Endodermal cell (in vitro differentiated cells): ENCODE measurements around the gene FSD1. TPM values are rescaled to one million over a fixed set of nuclear protein-coding genes. Genes with fewer than 3 reads are reported as not detected.
"Not testable (repeated sequence)": the region's sequence is repeated elsewhere in the genome, so short reads cannot be mapped to it uniquely, and the experiment has no call there.

ENCODE experiments used
- DNase-seq: peaks from one replicate; pipeline ENCODE4 v3.0.0-alpha.2; 2017
- H3K27ac ChIP-seq: 2 replicates; pipeline ENCODE4 v1.5.1; 2013; ENCODE audit warnings: mild to moderate bottlenecking, low read depth, low read length, moderate library complexity
- H3K27me3 ChIP-seq: 2 replicates; pipeline ENCODE4 v1.6.1; 2013; ENCODE audit warnings: mild to moderate bottlenecking, low read length, moderate library complexity; ENCODE audit not compliant: insufficient read depth, control insufficient read depth, poor library complexity, severe bottlenecking
- H3K36me3 ChIP-seq: 2 replicates; pipeline ENCODE4 v1.7.0; 2013; ENCODE audit warnings: mild to moderate bottlenecking, low read length, moderate library complexity; ENCODE audit not compliant: control insufficient read depth, insufficient read depth
- H3K4me1 ChIP-seq: one replicate; pipeline ENCODE4 v1.7.0; 2013; ENCODE audit warnings: low read length; ENCODE audit not compliant: control insufficient read depth, insufficient read depth
- H3K4me3 ChIP-seq: 2 replicates; pipeline ENCODE4 v1.5.1; 2013; ENCODE audit warnings: mild to moderate bottlenecking, low read length, moderate library complexity
- H3K9ac ChIP-seq: 2 replicates; pipeline ENCODE4 v1.6.1; 2013; ENCODE audit warnings: mild to moderate bottlenecking, low read length, moderate library complexity; ENCODE audit not compliant: poor library complexity, severe bottlenecking; ENCODE audit errors: extremely low read depth
- H3K9me3 ChIP-seq: 2 replicates; pipeline ENCODE4 v1.6.1; 2013; ENCODE audit warnings: mild to moderate bottlenecking, low read length, moderate library complexity; ENCODE audit not compliant: control insufficient read depth
- H3K27ac Mint-ChIP-seq: 2 replicates; pipeline ENCODE4 v1.8.0; 2020; ENCODE audit warnings: mixed read lengths
- H3K27me3 Mint-ChIP-seq: 2 replicates; pipeline ENCODE4 v1.8.0; 2021; ENCODE audit warnings: mild to moderate bottlenecking, mixed read lengths; ENCODE audit not compliant: insufficient read depth
- H3K36me3 Mint-ChIP-seq: 2 replicates; pipeline ENCODE4 v1.8.0; 2020; ENCODE audit warnings: low read depth, mixed read lengths
- H3K4me1 Mint-ChIP-seq: 2 replicates; pipeline ENCODE4 v1.8.0; 2020; ENCODE audit warnings: mixed read lengths
- H3K4me3 Mint-ChIP-seq: 2 replicates; pipeline ENCODE4 v1.8.0; 2020; ENCODE audit warnings: mild to moderate bottlenecking, moderate library complexity, mixed read lengths
- H3K9me3 Mint-ChIP-seq: 2 replicates; pipeline ENCODE4 v1.8.0; 2020; ENCODE audit warnings: mild to moderate bottlenecking, mixed read lengths
- WGBS, 2 experiments: methylation state at CpG; one replicate each; pipeline versions ENCODE4 v1.1.5 to v1.1.7; 2013; ENCODE audit warnings: missing lambda C conversion rate in 2 of 2, mixed read lengths in 1 of 2; ENCODE audit not compliant: insufficient coverage in 1 of 2, insufficient read length in 1 of 2; 5-methylcytosine and 5-hydroxymethylcytosine counted together
- total RNA-seq, 2 donors: library from RNA; stranded (reverse); fragmentation: NEBNext Ultra II Directional in 1 of 2; extraction: Animal tissue kit (Norgen Biotek cat#: 25700) in 1 of 2; gene quantifications; 2 replicates in 1 of 2; 3 replicates in 1 of 2; pipeline ENCODE4 v1.2.1, GENCODE V29; 2021
- TF ChIP-seq, protein P1 (sequence below): fragments of 200-600 bp; sonication (generic); conservative IDR thresholded peaks from 2 replicates; pipeline ENCODE4 v1.5.0; 2021; ENCODE audit warnings: antibody characterized with exemption, mild to moderate bottlenecking

The FSD1 gene
- total RNA-seq, 2 donors from 2014 or later: 33.3 to 37.9 TPM

DNA sequence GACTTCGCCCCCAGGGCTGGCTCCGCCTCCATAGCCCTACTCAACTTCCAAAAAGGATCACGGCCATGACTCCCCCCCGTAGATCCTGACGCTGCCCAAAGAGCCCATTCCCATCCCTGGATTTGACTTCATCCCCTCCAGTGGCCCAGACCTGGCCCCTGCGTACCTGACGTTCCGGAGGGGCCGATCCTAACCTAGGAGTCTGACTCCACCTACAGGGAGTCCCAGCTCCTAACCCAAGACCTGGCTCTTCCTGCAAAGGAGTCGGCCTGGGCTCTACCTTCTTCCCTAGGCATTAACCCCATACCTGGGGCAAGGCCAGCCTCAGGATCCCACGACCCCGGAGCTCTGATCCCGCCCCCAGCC is 23.5 kb downstream of the FSD1 start:
- 21 to 22% methylated on average over 8 to 13 of the region's 13 CpGs for WGBS, 2 experiments
- H3K36me3 ChIP-seq: no peaks in the 10 kb centered on the region
- Mint-ChIP-seq H3K27me3 (peaks cover 7% of the 10 kb centered on the region), H3K4me3 (peak overlapping the region; percentile 67), H3K9me3 (peaks cover 2% of the 10 kb centered on the region), H3K36me3 (peaks cover 12% of the 10 kb centered on the region), H3K4me1 (peaks cover 5% of the 10 kb centered on the region), H3K27ac (peak overlapping the region; percentile 86)
- H3K9me3 ChIP-seq: no peaks in the 10 kb centered on the region
- peaks cover 17% of the 10 kb centered on the region for H3K27me3 ChIP-seq
- no peaks in the 10 kb centered on the region for H3K4me1 ChIP-seq
- no peak overlapping the region for H3K9ac ChIP-seq
- no peak for DNase-seq
- TF ChIP-seq, protein P1, sequence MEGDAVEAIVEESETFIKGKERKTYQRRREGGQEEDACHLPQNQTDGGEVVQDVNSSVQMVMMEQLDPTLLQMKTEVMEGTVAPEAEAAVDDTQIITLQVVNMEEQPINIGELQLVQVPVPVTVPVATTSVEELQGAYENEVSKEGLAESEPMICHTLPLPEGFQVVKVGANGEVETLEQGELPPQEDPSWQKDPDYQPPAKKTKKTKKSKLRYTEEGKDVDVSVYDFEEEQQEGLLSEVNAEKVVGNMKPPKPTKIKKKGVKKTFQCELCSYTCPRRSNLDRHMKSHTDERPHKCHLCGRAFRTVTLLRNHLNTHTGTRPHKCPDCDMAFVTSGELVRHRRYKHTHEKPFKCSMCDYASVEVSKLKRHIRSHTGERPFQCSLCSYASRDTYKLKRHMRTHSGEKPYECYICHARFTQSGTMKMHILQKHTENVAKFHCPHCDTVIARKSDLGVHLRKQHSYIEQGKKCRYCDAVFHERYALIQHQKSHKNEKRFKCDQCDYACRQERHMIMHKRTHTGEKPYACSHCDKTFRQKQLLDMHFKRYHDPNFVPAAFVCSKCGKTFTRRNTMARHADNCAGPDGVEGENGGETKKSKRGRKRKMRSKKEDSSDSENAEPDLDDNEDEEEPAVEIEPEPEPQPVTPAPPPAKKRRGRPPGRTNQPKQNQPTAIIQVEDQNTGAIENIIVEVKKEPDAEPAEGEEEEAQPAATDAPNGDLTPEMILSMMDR: no peak
- peak overlapping the region; percentile 60 for H3K4me3 ChIP-seq
- no peak overlapping the region for H3K27ac ChIP-seq

DNA sequence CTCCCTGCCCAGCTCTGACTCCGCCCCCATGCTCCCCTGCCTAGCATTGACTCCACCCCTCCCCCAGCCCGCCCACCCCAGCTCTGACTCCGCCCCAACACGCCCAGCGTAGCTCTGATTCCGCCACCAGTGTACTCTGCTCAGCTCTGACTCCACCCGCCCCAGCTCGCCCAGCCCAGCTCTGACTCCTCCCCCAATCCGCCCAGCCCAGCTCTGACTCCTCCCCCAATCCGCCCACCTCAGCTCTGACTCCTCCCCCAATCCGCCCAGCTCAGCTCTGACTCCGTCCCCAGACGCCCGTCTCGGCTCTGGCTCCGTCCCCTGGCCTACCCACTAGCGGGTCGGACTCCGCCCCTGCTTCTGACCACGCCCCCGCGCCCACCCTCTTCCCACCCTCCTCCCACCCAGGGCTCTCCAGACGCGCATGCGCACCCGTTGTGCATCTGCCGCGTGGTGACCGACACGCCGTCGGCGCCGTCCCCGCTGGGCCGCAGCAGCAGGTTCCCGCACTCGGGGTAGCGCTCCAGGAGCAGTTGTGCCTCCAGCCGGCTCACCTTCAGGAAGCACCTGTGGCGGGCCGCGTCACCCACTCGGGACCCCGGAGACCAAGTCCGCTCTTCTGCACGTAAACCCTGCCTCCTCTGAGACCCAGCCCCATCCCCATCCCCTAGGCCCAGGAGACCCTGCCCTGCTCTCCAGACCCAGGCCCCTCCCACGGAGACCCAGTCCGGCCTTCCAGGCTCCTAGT is 24.0 kb downstream of the FSD1 start:
- TF ChIP-seq, protein P1: no peak
- no peaks in the 10 kb centered on the region for H3K36me3 ChIP-seq
- peak overlapping the region; percentile 76 for H3K27ac Mint-ChIP-seq
- no peaks in the 10 kb centered on the region for H3K9me3 ChIP-seq
- peaks cover 12% of the 10 kb centered on the region for H3K36me3 Mint-ChIP-seq
- 3 to 5% methylated on average over 13 to 47 of the region's 49 CpGs for WGBS, 2 experiments
- H3K4me3 Mint-ChIP-seq: peak overlapping the region; percentile 67
- H3K9me3 Mint-ChIP-seq: peaks cover 2% of the 10 kb centered on the region
- no peaks in the 10 kb centered on the region for H3K4me1 ChIP-seq
- no peak overlapping the region for H3K27ac ChIP-seq
- peaks cover 5% of the 10 kb centered on the region for H3K4me1 Mint-ChIP-seq
- H3K9ac ChIP-seq: peak overlapping the region; percentile 13
- DNase-seq: peak; percentile 98
- H3K4me3 ChIP-seq: peak overlapping the region; percentile 75
- peaks cover 17% of the 10 kb centered on the region for H3K27me3 ChIP-seq
- peaks cover 7% of the 10 kb centered on the region for H3K27me3 Mint-ChIP-seq

DNA sequence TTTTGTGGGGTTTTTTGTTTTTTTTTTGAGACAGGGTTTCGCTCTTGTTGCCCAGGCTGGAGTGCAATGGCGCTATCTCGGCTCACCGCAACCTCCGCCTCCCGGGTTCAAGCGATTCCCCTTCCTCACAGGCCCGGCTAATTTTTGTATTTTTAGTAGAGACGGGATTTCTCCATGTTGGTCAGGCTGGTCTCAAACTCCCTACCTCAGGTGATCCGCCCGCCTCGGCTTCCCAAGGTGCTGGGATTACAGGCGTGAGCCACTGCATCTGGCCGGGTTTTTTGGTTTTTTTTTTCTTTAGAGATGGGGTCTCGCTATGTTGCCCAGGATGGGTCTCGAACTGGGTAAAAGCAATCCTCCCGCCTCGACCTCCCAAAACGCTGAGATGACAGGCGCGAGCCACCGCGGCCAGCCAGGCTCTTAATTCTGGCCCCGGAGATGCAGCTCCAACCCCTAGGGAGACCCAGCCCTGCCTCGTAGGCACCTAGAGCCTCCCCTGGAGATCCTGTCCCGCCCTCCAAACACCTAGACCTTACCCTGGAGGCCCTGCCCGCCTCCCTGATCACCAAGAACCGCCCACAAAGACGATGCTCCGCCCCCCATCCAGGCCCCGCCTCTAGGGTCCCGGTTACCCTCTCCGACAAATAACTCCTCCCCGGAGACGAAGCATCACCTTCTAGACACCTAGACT is 24.7 kb downstream of the FSD1 start:
- WGBS, 2 experiments: 84 to 88% methylated on average over 34 to 35 of the region's 35 CpGs
- H3K27me3 ChIP-seq: peaks cover 17% of the 10 kb centered on the region
- not testable (repeated sequence) for H3K36me3 ChIP-seq, H3K4me1 ChIP-seq, H3K4me1 Mint-ChIP-seq, H3K9me3 ChIP-seq, H3K36me3 Mint-ChIP-seq, H3K27ac ChIP-seq, H3K9me3 Mint-ChIP-seq, H3K27me3 Mint-ChIP-seq
- Mint-ChIP-seq H3K27ac (peak overlapping the region; percentile 76), H3K4me3 (peak overlapping the region; percentile 67)
- peak; percentile 89 for DNase-seq
- H3K9ac ChIP-seq: peak overlapping the region; percentile 13
- H3K4me3 ChIP-seq: peak overlapping the region; percentile 75
